GM06990 (cell line): ENCODE measurements around the gene ABHD17A.

Experiments
- DNase-seq: peaks from one replicate; pipeline ENCODE4 v3.0.0-alpha.2; 2011; ENCODE audit not compliant: insufficient read length; ENCODE audit errors: extremely low read depth
- H3K27me3 ChIP-seq: replicated peaks from 2 replicates; pipeline ENCODE4 v1.6.0; 2011; ENCODE audit warnings: low read length; ENCODE audit not compliant: control insufficient read depth, insufficient read depth
- H3K36me3 ChIP-seq: 2 replicates; pipeline ENCODE4 v1.5.1; 2011; ENCODE audit warnings: low read length; ENCODE audit not compliant: control insufficient read depth, insufficient read depth
- H3K4me3 ChIP-seq: replicated peaks from 2 replicates; pipeline ENCODE4 v1.5.1; 2011; ENCODE audit warnings: low read depth, mild to moderate bottlenecking, control low read depth, low read length
- TF ChIP-seq, protein P1 (sequence below): IDR thresholded peaks from 2 replicates; pipeline ENCODE4 v1.5.1; 2011; ENCODE audit warnings: low read length, control low read depth, mild to moderate bottlenecking, inconsistent platforms; ENCODE audit not compliant: insufficient read depth, poor library complexity, severe bottlenecking

The ABHD17A gene

DNA sequence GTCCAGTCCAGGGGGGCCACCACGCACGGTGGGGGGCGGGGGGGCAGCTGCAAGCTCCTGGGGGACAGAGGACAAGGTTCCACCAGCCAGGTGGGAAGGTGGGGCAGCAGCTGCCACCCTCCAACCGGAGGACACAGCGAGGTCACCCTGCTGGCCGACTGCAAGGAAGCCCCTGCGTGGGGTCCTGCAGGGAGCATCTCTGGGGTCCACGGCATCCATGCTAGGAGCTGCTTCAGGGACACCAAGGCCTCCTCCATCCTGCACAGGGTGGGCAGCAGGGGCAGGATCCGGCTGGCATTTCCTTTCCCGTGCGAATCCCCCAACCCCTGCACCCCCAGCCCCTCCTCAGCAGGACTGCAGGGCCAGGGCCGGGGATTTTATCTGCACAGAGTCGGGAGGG lies 13.7 kb downstream of the ABHD17A start:
- H3K36me3 ChIP-seq = peaks cover 12% of the 10 kb centered on the region
- H3K4me3 ChIP-seq = no peak overlapping the region
- no peaks in the 10 kb centered on the region for H3K27me3 ChIP-seq
- TF ChIP-seq, protein P1, sequence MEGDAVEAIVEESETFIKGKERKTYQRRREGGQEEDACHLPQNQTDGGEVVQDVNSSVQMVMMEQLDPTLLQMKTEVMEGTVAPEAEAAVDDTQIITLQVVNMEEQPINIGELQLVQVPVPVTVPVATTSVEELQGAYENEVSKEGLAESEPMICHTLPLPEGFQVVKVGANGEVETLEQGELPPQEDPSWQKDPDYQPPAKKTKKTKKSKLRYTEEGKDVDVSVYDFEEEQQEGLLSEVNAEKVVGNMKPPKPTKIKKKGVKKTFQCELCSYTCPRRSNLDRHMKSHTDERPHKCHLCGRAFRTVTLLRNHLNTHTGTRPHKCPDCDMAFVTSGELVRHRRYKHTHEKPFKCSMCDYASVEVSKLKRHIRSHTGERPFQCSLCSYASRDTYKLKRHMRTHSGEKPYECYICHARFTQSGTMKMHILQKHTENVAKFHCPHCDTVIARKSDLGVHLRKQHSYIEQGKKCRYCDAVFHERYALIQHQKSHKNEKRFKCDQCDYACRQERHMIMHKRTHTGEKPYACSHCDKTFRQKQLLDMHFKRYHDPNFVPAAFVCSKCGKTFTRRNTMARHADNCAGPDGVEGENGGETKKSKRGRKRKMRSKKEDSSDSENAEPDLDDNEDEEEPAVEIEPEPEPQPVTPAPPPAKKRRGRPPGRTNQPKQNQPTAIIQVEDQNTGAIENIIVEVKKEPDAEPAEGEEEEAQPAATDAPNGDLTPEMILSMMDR = no peak
- DNase-seq = no peak

DNA sequence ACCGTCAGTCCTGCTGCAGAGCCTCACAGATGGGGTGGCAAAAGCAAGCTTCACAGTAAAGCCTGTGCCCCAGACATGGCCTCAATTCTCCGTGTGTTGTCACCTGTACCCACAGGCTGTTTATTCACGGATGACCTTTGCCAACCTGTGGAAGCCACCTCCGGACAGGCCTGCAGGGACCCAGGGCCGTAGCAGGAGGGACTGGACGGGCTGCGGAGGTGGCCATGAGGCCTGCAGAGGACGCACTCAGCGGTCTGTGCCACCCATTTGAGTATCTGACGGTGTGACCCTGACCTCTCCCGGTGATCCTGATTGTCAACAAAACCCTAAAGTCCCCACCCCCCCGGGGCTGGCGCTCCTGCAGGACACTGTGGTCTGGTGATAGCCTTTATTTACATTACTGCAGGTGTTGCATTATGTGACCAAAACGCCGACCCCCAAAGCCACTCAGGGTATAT lies 14.1 kb downstream of the ABHD17A start:
- Histone ChIP-seq H3K4me3 (no peak overlapping the region), H3K36me3 (peaks cover 12% of the 10 kb centered on the region), H3K27me3 (no peaks in the 10 kb centered on the region)
- no peak for DNase-seq
- TF ChIP-seq, protein P1 = no peak

DNA sequence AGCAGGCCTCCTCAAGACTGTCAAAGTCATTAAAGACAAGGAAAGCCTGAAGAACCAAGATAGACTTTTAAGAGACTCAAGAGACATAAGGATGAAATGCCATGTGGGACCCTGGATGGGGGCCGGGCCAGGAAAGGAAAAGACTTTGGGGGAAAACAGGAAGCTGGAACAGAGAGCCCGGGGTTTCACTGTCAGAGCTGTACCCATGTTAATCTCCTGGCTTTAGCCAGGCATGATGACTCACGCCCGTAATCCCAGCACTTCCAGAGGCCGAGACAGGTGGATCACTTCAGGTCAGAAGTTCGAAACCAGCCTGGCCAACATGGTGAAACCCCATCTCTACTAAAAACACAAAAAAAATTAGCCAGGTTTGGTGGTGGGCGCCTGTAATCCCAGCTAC lies 16.3 kb downstream of the ABHD17A start:
- H3K36me3 ChIP-seq = peaks cover 12% of the 10 kb centered on the region
- no peaks in the 10 kb centered on the region for H3K27me3 ChIP-seq
- TF ChIP-seq, protein P1 = no peak
- DNase-seq = no peak
- H3K4me3 ChIP-seq = no peak overlapping the region

DNA sequence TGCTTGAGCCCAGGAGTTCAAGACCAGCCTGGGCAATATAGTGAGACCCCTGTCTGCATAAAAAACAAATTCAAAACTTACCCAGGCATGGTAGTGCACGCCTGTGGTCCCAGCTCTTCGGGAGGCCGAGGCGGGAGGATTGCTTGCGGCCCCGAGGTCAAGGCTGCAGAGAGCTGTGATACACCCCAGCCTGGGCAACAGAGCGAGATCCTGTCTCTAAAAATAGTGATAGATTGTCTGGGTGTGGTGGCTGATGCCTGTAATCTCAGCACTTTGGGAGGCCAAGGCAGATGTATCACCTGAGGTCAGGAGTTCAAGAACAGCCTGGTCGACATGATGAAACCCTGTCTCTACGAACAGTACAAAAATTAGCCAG lies 18.0 kb downstream of the ABHD17A start:
- H3K4me3 ChIP-seq = no peak overlapping the region
- no peak for DNase-seq
- TF ChIP-seq, protein P1 = no peak
- H3K36me3 ChIP-seq = peaks cover 4% of the 10 kb centered on the region
- no peaks in the 10 kb centered on the region for H3K27me3 ChIP-seq

DNA sequence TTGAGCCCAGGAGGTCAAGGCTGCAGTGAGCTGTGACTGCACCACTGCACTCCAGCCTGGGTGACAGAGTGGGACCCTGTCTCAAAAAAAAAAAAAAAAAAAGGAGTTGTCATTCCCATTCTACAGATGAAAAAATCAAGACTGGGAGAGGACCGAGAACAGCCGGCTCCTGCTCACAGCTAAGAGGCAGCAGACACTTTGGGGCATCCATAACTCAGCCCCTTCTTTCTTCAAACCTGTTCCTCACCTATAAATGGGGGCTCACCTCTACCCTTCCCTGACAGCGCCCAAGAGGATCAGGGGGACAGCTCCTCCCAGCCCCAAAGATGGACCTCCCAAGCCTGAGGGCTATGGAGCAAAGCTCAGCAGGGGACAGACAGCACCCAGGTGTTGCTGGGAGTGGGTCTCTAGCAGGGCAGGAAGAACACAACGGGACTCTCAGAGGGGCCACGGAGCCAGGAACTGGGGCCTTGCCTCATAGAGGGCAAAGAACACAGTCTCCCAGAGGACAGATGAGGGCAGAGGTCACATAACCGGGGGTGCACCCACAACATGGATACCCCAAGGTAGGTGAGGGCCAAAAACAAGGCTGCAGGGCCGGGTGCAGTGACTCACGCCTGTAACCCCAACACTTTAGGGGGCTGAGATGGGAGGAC lies 18.5 kb downstream of the ABHD17A start:
- Histone ChIP-seq H3K4me3 (no peak overlapping the region), H3K36me3 (peaks cover 3% of the 10 kb centered on the region), H3K27me3 (no peaks in the 10 kb centered on the region)
- TF ChIP-seq, protein P1 = no peak
- no peak for DNase-seq
